ENCODE data around the gene LRPAP1. TPM values are rescaled to one million over a fixed set of nuclear protein-coding genes. Genes with fewer than 3 reads are reported as not detected.
"Not testable (repeated sequence)": the region's sequence is repeated elsewhere in the genome, so short reads cannot be mapped to it uniquely, and the experiment has no call there.

LRPAP1 gene
- polyA plus RNA-seq, 1 of the 3 experiments (the other 2 are of a cell fraction): 209 TPM

- WGBS (ENCODE audit: low lambda C conversion rate): 11% methylated on average over 3 of the region's 3 CpGs
- CTCF ChIA-PET; H4K20me1 ChIP-seq (ENCODE audit: insufficient read depth); POLR2A ChIA-PET; H3K27me3 ChIP-seq (ENCODE audit: insufficient read depth); H3F3A ChIP-seq (replicated peaks; ENCODE audit: insufficient read depth); H3K9me3 ChIP-seq; H3K27ac ChIP-seq (ENCODE audit: low read depth in 2 of 2, low read length in 1 of 2); H3K4me2 ChIP-seq; DNase-seq; H3K79me2 ChIP-seq (ENCODE audit: insufficient read depth); H3K36me3 ChIP-seq (replicated peaks in 1 of 2; ENCODE audit: control insufficient read depth in 1 of 2, insufficient read depth in 2 of 2, low read length in 1 of 2); H3K4me3 ChIP-seq (ENCODE audit: low read depth in 2 of 2, low read length in 1 of 2); H3K4me1 ChIP-seq (ENCODE audit: control insufficient read depth in 1 of 2, insufficient read depth in 2 of 2, low read depth in 1 of 2, low read length in 1 of 2); H3K9ac ChIP-seq; H3K9me2 ChIP-seq; H2AFZ ChIP-seq (ENCODE audit: low read depth): not testable (repeated sequence)
These were observed 76.6 kb downstream of the LRPAP1 start for GRCh38 chr4:3455596-3455995.

Other genes starting within 250 kb of the LRPAP1 start
- 11.4 and 18.4 TPM in 2 replicates for gene RGS12, start 239.4 kb downstream of the LRPAP1 start, polyA plus RNA-seq (2012; rRNA removed)
- gene HGFAC, start 90.5 kb downstream of the LRPAP1 start, polyA plus RNA-seq (2012; rRNA removed): 0.37 and 0.43 TPM in 2 replicates
- 0.05 TPM in 1 of 2 replicates, not detected in the other for gene DOK7, start 69.1 kb downstream of the LRPAP1 start, polyA plus RNA-seq (2012; rRNA removed)
- 0.15 and 0.36 TPM in 2 replicates for gene ADRA2C, start 234.0 kb upstream of the LRPAP1 start, polyA plus RNA-seq (2012; rRNA removed)

All from SK-N-SH (cell line).